Skeletal muscle satellite cell (primary cell): ENCODE measurements around the gene MFN2.

ENCODE experiments used
- H3K27me3 ChIP-seq: 2 replicates; pipeline ENCODE4 v1.7.0; 2013; ENCODE audit warnings: low read length; ENCODE audit not compliant: control insufficient read depth, insufficient read depth
- H3K36me3 ChIP-seq: 2 replicates; pipeline ENCODE4 v1.7.0; 2013; ENCODE audit warnings: mild to moderate bottlenecking, control low read depth, low read length; ENCODE audit not compliant: insufficient read depth
- H3K4me1 ChIP-seq: 2 replicates; pipeline ENCODE4 v1.7.0; 2013; ENCODE audit warnings: low read length; ENCODE audit not compliant: control insufficient read depth, insufficient read depth
- H3K4me2 ChIP-seq: 2 replicates; pipeline ENCODE4 v1.7.0; 2013; ENCODE audit warnings: mild to moderate bottlenecking, low read length
- H3K4me3 ChIP-seq: 2 replicates; pipeline ENCODE4 v1.7.0; 2013; ENCODE audit warnings: low read length
- H3K9ac ChIP-seq: 2 replicates; pipeline ENCODE4 v1.7.0; 2013; ENCODE audit warnings: mild to moderate bottlenecking, low read depth, low read length, moderate library complexity
- H3K9me3 ChIP-seq: replicated peaks from 2 replicates; pipeline ENCODE4 v1.7.0; 2013; ENCODE audit warnings: mild to moderate bottlenecking, control low read depth, low read length

MFN2 gene

DNA sequence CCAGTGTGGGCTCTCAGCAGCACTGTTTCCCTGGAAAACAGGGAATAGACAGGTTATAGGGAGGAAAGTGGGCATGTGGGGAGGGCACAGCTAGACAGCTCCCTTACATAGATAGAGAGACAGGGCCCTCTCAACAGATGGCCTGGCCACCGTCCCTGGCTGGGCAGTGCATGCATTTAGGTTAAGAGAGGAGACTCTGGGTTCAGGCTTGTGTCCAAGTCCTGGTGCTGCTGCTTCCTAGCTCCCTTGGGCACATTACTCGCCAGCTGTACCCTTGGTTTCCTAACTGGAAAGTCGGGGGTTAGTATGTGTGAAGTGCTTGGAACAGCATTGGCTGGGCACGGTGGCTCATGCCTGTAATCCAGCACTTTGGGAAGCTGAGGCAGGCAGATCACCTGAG is 36.6 kb upstream of the MFN2 start:
- Histone ChIP-seq H3K36me3 (peaks cover 60% of the 10 kb centered on the region), H3K9ac (no peak overlapping the region), H3K4me1 (peaks cover 30% of the 10 kb centered on the region), H3K9me3 (peaks cover 4% of the 10 kb centered on the region), H3K4me3 (no peak overlapping the region), H3K27me3 (no peaks in the 10 kb centered on the region), H3K4me2 (no peak overlapping the region)

- Histone ChIP-seq H3K36me3 (peaks cover 67% of the 10 kb centered on the region), H3K4me1 (peaks cover 21% of the 10 kb centered on the region), H3K4me3 (no peak overlapping the region)
Measured at GRCh38 chr1:11944358-11944931, 35.8 kb upstream of the MFN2 start.

GRCh38 chr1:11946647-11947046 is 33.6 kb upstream of the MFN2 start:
- peaks cover 73% of the 10 kb centered on the region for H3K36me3 ChIP-seq
- no peak overlapping the region for H3K9ac ChIP-seq
- peaks cover 6% of the 10 kb centered on the region for H3K4me1 ChIP-seq
- no peak overlapping the region for H3K4me3 ChIP-seq
- H3K4me2 ChIP-seq: no peak overlapping the region
- H3K9me3 ChIP-seq: peaks cover 4% of the 10 kb centered on the region
- no peaks in the 10 kb centered on the region for H3K27me3 ChIP-seq

More at GRCh38 chr1:11944358-11944931, 35.8 kb upstream of the MFN2 start:
- Histone ChIP-seq H3K9me3 (peaks cover 4% of the 10 kb centered on the region), H3K27me3 (no peaks in the 10 kb centered on the region), H3K4me2 (no peak overlapping the region), H3K9ac (no peak overlapping the region)

GRCh38 chr1:11948822-11949458 is 31.3 kb upstream of the MFN2 start:
- Histone ChIP-seq H3K9me3 (peaks cover 4% of the 10 kb centered on the region), H3K27me3 (no peaks in the 10 kb centered on the region), H3K36me3 (peaks cover 70% of the 10 kb centered on the region), H3K4me2 (no peak overlapping the region), H3K4me1 (peaks cover 13% of the 10 kb centered on the region), H3K4me3 (no peak overlapping the region), H3K9ac (no peak overlapping the region)

DNA sequence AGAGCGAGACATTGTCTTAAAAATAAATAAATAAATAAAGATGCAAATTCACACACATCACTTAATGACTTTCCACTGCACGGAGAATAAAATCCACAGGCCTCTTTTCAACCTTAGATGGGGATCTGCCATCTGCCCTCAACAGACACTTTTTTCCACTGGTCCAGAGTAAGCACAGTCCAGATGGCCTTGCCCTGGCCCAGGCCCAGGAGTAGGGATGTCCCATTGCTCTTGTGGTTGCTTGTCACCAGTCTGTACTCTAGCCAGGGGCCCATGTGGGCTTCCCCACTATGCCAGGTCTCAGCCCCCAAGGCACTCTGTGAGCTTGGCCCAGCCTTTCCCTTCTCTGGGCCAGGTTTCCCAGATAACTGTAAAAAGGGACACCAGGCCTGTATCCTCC is 28.3 kb upstream of the MFN2 start:
- Histone ChIP-seq H3K9me3 (no peaks in the 10 kb centered on the region), H3K4me1 (peaks cover 13% of the 10 kb centered on the region), H3K9ac (peak overlapping the region; percentile 54), H3K36me3 (peaks cover 67% of the 10 kb centered on the region), H3K4me2 (no peak overlapping the region), H3K27me3 (no peaks in the 10 kb centered on the region), H3K4me3 (no peak overlapping the region)

DNA sequence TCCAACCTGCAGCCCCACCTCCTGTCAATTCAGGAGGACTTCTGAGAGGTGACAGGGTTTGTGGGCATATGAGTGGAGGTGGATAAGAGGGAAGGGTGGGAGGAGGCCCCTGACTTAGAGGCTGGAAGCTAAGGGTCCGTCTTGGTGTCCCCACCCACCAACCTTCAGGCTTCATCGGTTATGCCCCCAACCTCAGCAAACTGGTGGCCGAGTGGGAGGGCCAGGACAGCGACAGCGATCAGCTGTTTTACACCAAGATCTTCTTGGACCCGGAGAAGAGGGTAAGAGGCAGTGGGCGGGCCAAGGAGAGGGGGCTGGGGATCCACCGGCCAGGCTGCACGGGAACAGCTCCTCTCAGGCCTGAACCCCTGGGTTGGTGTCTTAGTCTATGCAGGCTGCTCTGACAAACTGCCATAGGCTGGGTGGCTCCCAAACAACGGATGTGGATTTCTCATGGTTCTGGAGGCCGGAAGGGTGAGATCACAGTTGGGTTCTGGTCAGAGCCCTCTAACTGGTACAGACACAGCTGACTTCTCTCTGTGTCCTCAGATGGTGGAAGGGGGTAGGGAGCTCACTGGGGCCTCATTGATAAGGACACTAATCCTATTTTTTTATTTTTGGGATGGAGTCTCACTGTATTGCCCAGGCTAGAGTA is 27.7 kb upstream of the MFN2 start:
- Histone ChIP-seq H3K4me1 (peaks cover 13% of the 10 kb centered on the region), H3K36me3 (peaks cover 69% of the 10 kb centered on the region), H3K4me2 (peak overlapping the region; percentile 57)

GRCh38 chr1:11955221-11955620 is 25.0 kb upstream of the MFN2 start:
- Histone ChIP-seq H3K27me3 (no peaks in the 10 kb centered on the region), H3K4me1 (peaks cover 13% of the 10 kb centered on the region), H3K9ac (no peak overlapping the region), H3K4me3 (no peak overlapping the region), H3K9me3 (no peaks in the 10 kb centered on the region), H3K36me3 (peaks cover 60% of the 10 kb centered on the region), H3K4me2 (no peak overlapping the region)

More for the DNA sequence above, 27.7 kb upstream of the MFN2 start:
- peak overlapping the region; percentile 54 for H3K9ac ChIP-seq
- H3K27me3 ChIP-seq: no peaks in the 10 kb centered on the region
- H3K4me3 ChIP-seq: no peak overlapping the region
- no peaks in the 10 kb centered on the region for H3K9me3 ChIP-seq

GRCh38 chr1:11957398-11957797 is 22.8 kb upstream of the MFN2 start:
- H3K4me1 ChIP-seq: peaks cover 14% of the 10 kb centered on the region
- peaks cover 54% of the 10 kb centered on the region for H3K36me3 ChIP-seq
- H3K9ac ChIP-seq: no peak overlapping the region
- no peak overlapping the region for H3K4me2 ChIP-seq
- no peak overlapping the region for H3K4me3 ChIP-seq
- H3K9me3 ChIP-seq: no peaks in the 10 kb centered on the region
- H3K27me3 ChIP-seq: no peaks in the 10 kb centered on the region

DNA sequence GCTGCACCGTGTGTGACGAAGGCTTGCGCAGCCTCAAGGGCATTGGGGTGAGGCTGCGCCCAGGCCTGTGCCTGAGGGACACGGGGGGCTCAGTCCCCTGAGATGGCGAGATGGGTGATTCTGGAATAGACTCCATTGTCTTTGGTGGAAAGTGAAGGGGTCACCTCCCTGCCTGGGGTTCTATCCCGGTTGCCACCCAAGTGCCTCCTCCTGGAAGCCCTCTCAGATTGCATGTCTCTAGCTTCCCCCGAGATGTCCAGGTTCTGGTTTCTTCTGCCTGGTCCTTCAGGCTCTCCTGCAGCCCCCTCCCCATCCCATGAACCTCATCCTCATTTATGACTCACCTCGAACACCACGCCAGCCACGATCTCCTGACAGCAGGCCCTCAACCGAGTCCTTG is 22.3 kb upstream of the MFN2 start:
- Histone ChIP-seq H3K4me1 (peaks cover 9% of the 10 kb centered on the region), H3K4me2 (no peak overlapping the region), H3K9ac (no peak overlapping the region), H3K27me3 (no peaks in the 10 kb centered on the region), H3K36me3 (peaks cover 52% of the 10 kb centered on the region), H3K9me3 (no peaks in the 10 kb centered on the region), H3K4me3 (no peak overlapping the region)

GRCh38 chr1:11960276-11960675 is 20.0 kb upstream of the MFN2 start:
- no peaks in the 10 kb centered on the region for H3K27me3 ChIP-seq
- H3K4me2 ChIP-seq: no peak overlapping the region
- H3K9me3 ChIP-seq: no peaks in the 10 kb centered on the region
- H3K4me3 ChIP-seq: no peak overlapping the region
- H3K4me1 ChIP-seq: peaks cover 7% of the 10 kb centered on the region
- H3K9ac ChIP-seq: no peak overlapping the region
- peaks cover 65% of the 10 kb centered on the region for H3K36me3 ChIP-seq

DNA sequence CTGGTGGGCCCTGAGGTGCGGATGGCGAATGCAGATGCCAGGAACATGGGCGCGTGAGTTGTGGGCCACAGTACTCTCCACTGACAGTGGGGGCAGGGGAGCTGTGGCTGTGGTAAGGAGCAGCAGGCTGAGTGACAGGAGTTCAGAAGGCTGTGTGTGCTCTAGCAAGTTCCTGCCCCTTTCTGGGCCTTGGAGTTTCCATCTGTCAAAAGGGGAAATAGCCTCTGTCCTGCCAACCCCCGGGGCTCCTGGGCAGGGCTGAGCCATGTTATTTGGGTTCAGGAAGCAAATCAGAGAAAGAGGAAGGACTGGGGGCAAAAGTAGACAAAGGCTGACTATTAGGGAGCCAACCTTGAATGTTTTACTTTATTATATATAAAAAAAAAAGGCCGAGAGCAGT is 19.5 kb upstream of the MFN2 start:
- H3K9ac ChIP-seq: no peak overlapping the region
- H3K9me3 ChIP-seq: no peaks in the 10 kb centered on the region
- H3K4me1 ChIP-seq: peaks cover 7% of the 10 kb centered on the region
- H3K36me3 ChIP-seq: peaks cover 67% of the 10 kb centered on the region
- no peak overlapping the region for H3K4me2 ChIP-seq
- no peak overlapping the region for H3K4me3 ChIP-seq
- no peaks in the 10 kb centered on the region for H3K27me3 ChIP-seq

DNA sequence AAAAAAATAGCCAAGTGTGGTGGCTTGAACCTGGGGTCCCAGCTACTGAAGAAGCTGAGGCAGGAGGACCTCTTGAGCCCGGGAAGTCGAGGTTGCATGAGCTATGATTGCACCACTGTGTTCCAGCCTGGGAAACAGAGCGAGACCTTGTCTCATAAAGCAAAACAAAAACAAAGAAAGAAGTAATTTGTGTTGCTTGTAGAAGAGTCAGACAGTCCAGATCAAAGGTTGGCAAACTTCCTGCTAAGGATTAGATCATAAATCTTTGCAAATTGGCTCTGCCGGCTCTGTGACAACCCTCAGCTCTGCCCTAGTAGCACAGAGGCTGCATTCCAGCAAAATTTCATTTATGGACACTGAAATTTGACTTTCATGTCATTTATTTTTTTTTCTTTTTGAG is 19.0 kb upstream of the MFN2 start:
- Histone ChIP-seq H3K27me3 (no peaks in the 10 kb centered on the region), H3K9me3 (no peaks in the 10 kb centered on the region), H3K36me3 (peaks cover 71% of the 10 kb centered on the region), H3K4me2 (no peak overlapping the region), H3K9ac (no peak overlapping the region), H3K4me3 (no peak overlapping the region), H3K4me1 (peaks cover 7% of the 10 kb centered on the region)
